IPS-18c (cell line): Measurements from ENCODE around the gene TMEM132C.

Experiments used
- H3K4me3 ChIP-seq: 2 replicates; pipeline ENCODE4 v1.7.0; 2013; ENCODE audit warnings: low read depth, mild to moderate bottlenecking, low read length, moderate library complexity; ENCODE audit not compliant: insufficient read depth
- H3K9me3 ChIP-seq: one replicate; pipeline ENCODE4 v1.6.1; 2013; ENCODE audit warnings: mild to moderate bottlenecking, low read length, moderate library complexity; ENCODE audit not compliant: control insufficient read depth, insufficient read depth

The TMEM132C gene

GRCh38 chr12:128548949-128549348 is 282.0 kb downstream of the TMEM132C start:
- no peaks in the 10 kb centered on the region for H3K9me3 ChIP-seq
- H3K4me3 ChIP-seq, result no peak overlapping the region

- no peak overlapping the region for H3K4me3 ChIP-seq
- no peaks in the 10 kb centered on the region for H3K9me3 ChIP-seq
Measured at GRCh38 chr12:128549601-128550218, 282.7 kb downstream of the TMEM132C start.

- no peak overlapping the region for H3K4me3 ChIP-seq
- H3K9me3 ChIP-seq, result no peaks in the 10 kb centered on the region
Measured at GRCh38 chr12:128551266-128551665, 284.3 kb downstream of the TMEM132C start.

GRCh38 chr12:128554546-128555304 is 287.8 kb downstream of the TMEM132C start:
- Histone ChIP-seq H3K4me3 (no peak overlapping the region), H3K9me3 (peaks cover 4% of the 10 kb centered on the region)

- H3K9me3 ChIP-seq, result peaks cover 4% of the 10 kb centered on the region
- no peak overlapping the region for H3K4me3 ChIP-seq
Measured at GRCh38 chr12:128557231-128557630, 290.3 kb downstream of the TMEM132C start.

- H3K9me3 ChIP-seq, result no peaks in the 10 kb centered on the region
- no peak overlapping the region for H3K4me3 ChIP-seq
Measured at GRCh38 chr12:128564956-128565355, 298.0 kb downstream of the TMEM132C start.

GRCh38 chr12:128567730-128568129 is 300.8 kb downstream of the TMEM132C start:
- Histone ChIP-seq H3K9me3 (no peaks in the 10 kb centered on the region), H3K4me3 (no peak overlapping the region)

- Histone ChIP-seq H3K4me3 (no peak overlapping the region), H3K9me3 (no peaks in the 10 kb centered on the region)
Measured at GRCh38 chr12:128570191-128571065, 303.5 kb downstream of the TMEM132C start.

- H3K4me3 ChIP-seq, result no peak overlapping the region
- H3K9me3 ChIP-seq, result peaks cover 3% of the 10 kb centered on the region
Measured at GRCh38 chr12:128571906-128572810, 305.2 kb downstream of the TMEM132C start.

- Histone ChIP-seq H3K4me3 (no peak overlapping the region), H3K9me3 (peaks cover 3% of the 10 kb centered on the region)
Measured at GRCh38 chr12:128573907-128574306, 306.9 kb downstream of the TMEM132C start.

GRCh38 chr12:128578045-128578444 is 311.1 kb downstream of the TMEM132C start:
- peaks cover 3% of the 10 kb centered on the region for H3K9me3 ChIP-seq

GRCh38 chr12:128581321-128581761 is 314.4 kb downstream of the TMEM132C start:
- H3K9me3 ChIP-seq, result peaks cover 3% of the 10 kb centered on the region
- no peak overlapping the region for H3K4me3 ChIP-seq

More at GRCh38 chr12:128578045-128578444, 311.1 kb downstream of the TMEM132C start:
- H3K4me3 ChIP-seq, result no peak overlapping the region

GRCh38 chr12:128583453-128583852 is 316.5 kb downstream of the TMEM132C start:
- no peak overlapping the region for H3K4me3 ChIP-seq

GRCh38 chr12:128586451-128587029 is 319.6 kb downstream of the TMEM132C start:
- H3K9me3 ChIP-seq, result no peaks in the 10 kb centered on the region

More at GRCh38 chr12:128583453-128583852, 316.5 kb downstream of the TMEM132C start:
- H3K9me3 ChIP-seq, result no peaks in the 10 kb centered on the region

GRCh38 chr12:128587918-128588317 is 320.9 kb downstream of the TMEM132C start:
- no peak overlapping the region for H3K4me3 ChIP-seq
- H3K9me3 ChIP-seq, result no peaks in the 10 kb centered on the region

More at GRCh38 chr12:128586451-128587029, 319.6 kb downstream of the TMEM132C start:
- H3K4me3 ChIP-seq, result no peak overlapping the region

GRCh38 chr12:128592220-128592744 is 325.3 kb downstream of the TMEM132C start:
- no peak overlapping the region for H3K4me3 ChIP-seq
- peaks cover 2% of the 10 kb centered on the region for H3K9me3 ChIP-seq
